HepG2 (cell line): Measurements from ENCODE around the gene TMED5. TPM values are rescaled to one million over a fixed set of nuclear protein-coding genes. Genes with fewer than 3 reads are reported as not detected.

ENCODE experiments used
- ATAC-seq: fragments of 200-7000 bp; cut with Tn5 transposase; 3 replicates; pipeline ENCODE4 v1.9.1; 2020; ENCODE audit warnings: mild to moderate bottlenecking, moderate library complexity
- BruUV-seq: library from RNA; stranded (reverse); fragments of 400-500 nt; replicated peaks from 2 replicates; lab custom pipeline; 2021; lab: Mats Ljungman, UMichigan
- CTCF ChIA-PET: fragments of 300-600 bp; formaldehyde crosslinking; extraction: SDS; loops from one replicate; lab custom pipeline; 2021; ENCODE audit warnings: low total read pairs, inconsistent platforms, low intra/inter-chr PET ratio; lab: Yijun Ruan, JAX
- POLR2A ChIA-PET: fragments of 350-600 bp; sonication (Branson Sonifier 250); formaldehyde crosslinking; loops from one replicate; lab custom pipeline; 2020; ENCODE audit warnings: antibody characterized with exemption, inconsistent platforms; lab: Yijun Ruan, JAX
- DNase-seq: peaks from one replicate; pipeline ENCODE4 v3.0.0-alpha.2; 2015; ENCODE audit warnings: low spot score
- FAIRE-seq: peaks from 3 replicates; lab custom pipeline; 2011; peaks lifted over from hg19 to GRCh38; lab: Jason Lieb, UNC
- H2AFZ ChIP-seq: one replicate; pipeline ENCODE4 v1.6.1; 2011; ENCODE audit warnings: low read length, inconsistent platforms
- H3K27ac ChIP-seq: fragments of 300-600 bp; 3 replicates; pipeline ENCODE4 v1.8.0; 2011; ENCODE audit warnings: mixed run types, mild to moderate bottlenecking, mixed read lengths, low read length, inconsistent platforms; ENCODE audit not compliant: insufficient read depth; ENCODE audit errors: extremely low read length
- H3K27me3 ChIP-seq, 2 experiments: fragments of 200-600 bp in 1 of 2; 2 replicates in 1 of 2; 3 replicates in 1 of 2; pipeline versions ENCODE4 v1.6.0 to v1.8.0; 2011; ENCODE audit warnings: low read length in 2 of 2, mild to moderate bottlenecking in 2 of 2, moderate library complexity in 2 of 2, inconsistent platforms in 1 of 2; ENCODE audit not compliant: insufficient read depth in 2 of 2, control insufficient read depth in 1 of 2
- H3K36me3 ChIP-seq, 2 experiments: fragments of 200-600 bp in 1 of 2; replicated peaks in 1 of 2; 2 replicates in 1 of 2; 3 replicates in 1 of 2; pipeline versions ENCODE4 v1.5.1 to v1.8.0; 2011; ENCODE audit warnings: low read length in 2 of 2, inconsistent platforms in 1 of 2; ENCODE audit not compliant: insufficient read depth in 2 of 2, control insufficient read depth in 1 of 2
- H3K4me1 ChIP-seq: 2 replicates; pipeline ENCODE4 v1.5.1; 2012; ENCODE audit warnings: low read length, inconsistent platforms; ENCODE audit not compliant: insufficient read depth
- H3K4me2 ChIP-seq: 2 replicates; pipeline ENCODE4 v1.6.0; 2011; ENCODE audit warnings: low read depth, low read length, inconsistent platforms
- H3K4me3 ChIP-seq, 3 experiments: fragments of 200-600 bp in 1 of 3; sonication (generic), shearing (Covaris generic) in 1 of 3; replicated peaks in 1 of 3; 2 replicates each; pipeline ENCODE4 v1.5.1; 2011 to 2016; ENCODE audit warnings: low read length in 3 of 3, inconsistent platforms in 2 of 3, low read depth in 2 of 3, mild to moderate bottlenecking in 2 of 3, control low read depth in 1 of 3, mixed read lengths in 1 of 3; ENCODE audit not compliant: insufficient read depth in 1 of 3
- H3K79me2 ChIP-seq: one replicate; pipeline ENCODE4 v1.6.1; 2011; ENCODE audit warnings: low read length, inconsistent platforms; ENCODE audit not compliant: insufficient read depth
- H3K9ac ChIP-seq: 2 replicates; pipeline ENCODE4 v1.6.0; 2011; ENCODE audit warnings: mild to moderate bottlenecking, low read depth, low read length, inconsistent platforms; ENCODE audit not compliant: insufficient read depth
- H3K9me3 ChIP-seq: 2 replicates; pipeline ENCODE4 v1.5.1; 2012; ENCODE audit warnings: mild to moderate bottlenecking, low read length
- H4K20me1 ChIP-seq: 2 replicates; pipeline ENCODE4 v1.6.0; 2011; ENCODE audit warnings: inconsistent platforms, mild to moderate bottlenecking, low read length, moderate library complexity; ENCODE audit not compliant: insufficient read depth
- LCORL ChIP-seq, 2 experiments: fragments of 450-650 bp in 1 of 2; sonication (generic) in 1 of 2; formaldehyde crosslinking in 1 of 2; IDR thresholded peaks; 2 replicates each; pipeline versions ENCODE4 v1.5.0 to v1.6.1; 2017 to 2020; ENCODE audit warnings: antibody characterized with exemption in 1 of 2, missing genetic modification reagents in 1 of 2
- MAFF ChIP-seq: IDR thresholded peaks from 2 replicates; pipeline ENCODE4 v1.6.1; 2011; ENCODE audit warnings: low read depth, low read length, improper control_type of control experiment
- MAFK ChIP-seq, 2 experiments: IDR thresholded peaks in 1 of 2; conservative IDR thresholded peaks in 1 of 2; 2 replicates each; pipeline ENCODE4 v1.6.1; 2011; ENCODE audit warnings: improper control_type of control experiment in 2 of 2, low read length in 2 of 2
- REXO4 ChIP-seq: sonication (generic); formaldehyde crosslinking; IDR thresholded peaks from 2 replicates; pipeline ENCODE4 v1.8.0; 2022; ENCODE audit warnings: missing genetic modification reagents, mild to moderate bottlenecking, borderline replicate concordance
- ZNF878 ChIP-seq: sonication (generic); formaldehyde crosslinking; IDR thresholded peaks from 2 replicates; pipeline ENCODE4 v1.8.1; 2023; ENCODE audit warnings: mild to moderate bottlenecking, missing genetic modification reagents, moderate library complexity
- WGBS: methylation state at CpG from one replicate; pipeline ENCODE4 v1.1.6; 2017; ENCODE audit warnings: low lambda C conversion rate; 5-methylcytosine and 5-hydroxymethylcytosine counted together
- in situ Hi-C: cut with HindIII; loops from 2 replicates; pipeline ENCODE4 v1.10.0; 2017; ENCODE audit warnings: low pct_unique_long_range_greater_than_20kb; ENCODE audit not compliant: extremely low pct_ligation_motif_present
- intact Hi-C: fragments of 100-400 bp; cut with micrococcal nuclease; formaldehyde crosslinking; loops from one replicate; pipeline ENCODE4 v1.10.0; 2022; ENCODE audit not compliant: unreplicated experiment
- polyA plus RNA-seq, 8 experiments: library from polyadenylated mRNA; depleted of rRNA in 3 of 8; stranded (reverse) in 7 of 8; unstranded in 1 of 8; fragments of >200 nt; fragmentation: Illumina TruSeq in 4 of 8; extraction: Trizol in 4 of 8; gene quantifications; 2 replicates each; pipeline versions ENCODE4 v1.2.1 to v1.2.3, GENCODE V29; 2011 to 2016; ENCODE audit warnings: low read depth in 4 of 8, missing spikeins in 1 of 8, mixed read lengths in 1 of 8; ENCODE audit not compliant: insufficient read depth in 1 of 8
- total RNA-seq, 5 experiments: library from RNA; depleted of rRNA; stranded (reverse); fragments of >200 nt; fragmentation: Illumina TruSeq; extraction: Trizol; gene quantifications; 2 replicates each; pipeline ENCODE4 v1.2.3, GENCODE V29; 2016; ENCODE audit warnings: low read depth in 1 of 5
- TF ChIP-seq, protein P1 (sequence below): sonication (generic); formaldehyde crosslinking; IDR thresholded peaks from 2 replicates; pipeline ENCODE4 v1.4.0; 2020; ENCODE audit warnings: missing genetic modification reagents

The TMED5 gene
- total and polyA plus RNA-seq, 2 of the 13 experiments (the other 11 are each of a cell fraction or from before 2014, with no cell fraction given), result 58.1 to 99.0 TPM

DNA sequence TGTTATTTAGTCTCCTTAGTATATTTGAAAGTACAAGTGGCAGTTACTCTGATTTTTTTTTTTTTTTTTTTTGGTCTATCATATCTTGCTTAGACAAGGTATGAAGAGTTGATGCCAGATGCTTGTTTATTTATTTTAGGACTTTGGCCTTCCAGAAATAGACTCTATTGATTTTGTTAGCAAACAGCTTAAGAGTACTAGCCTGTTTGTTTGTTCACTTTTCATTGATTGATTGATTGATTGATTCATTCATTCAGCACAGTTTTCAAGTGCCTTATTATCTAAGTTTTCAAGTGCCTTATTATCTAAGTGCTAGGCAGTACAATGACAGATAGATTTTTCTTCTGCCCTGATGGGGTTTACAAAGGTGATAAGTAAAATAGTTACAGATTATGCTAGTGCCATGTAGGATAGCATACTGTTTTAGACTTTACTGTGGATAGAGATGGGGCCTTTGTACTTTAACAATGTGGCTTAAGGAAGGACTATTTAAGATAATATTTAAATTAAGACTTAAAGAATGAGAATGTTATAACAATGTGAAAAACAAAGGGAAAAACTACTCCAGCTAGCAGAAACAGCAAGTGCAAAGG is 50.6 kb downstream of the TMED5 start (continued):
- TF ChIP-seq ZNF878 (CRISPR knock-in tag), result no peak
- no peak for TF ChIP-seq REXO4 (CRISPR knock-in tag)
- TF ChIP-seq, protein P1, sequence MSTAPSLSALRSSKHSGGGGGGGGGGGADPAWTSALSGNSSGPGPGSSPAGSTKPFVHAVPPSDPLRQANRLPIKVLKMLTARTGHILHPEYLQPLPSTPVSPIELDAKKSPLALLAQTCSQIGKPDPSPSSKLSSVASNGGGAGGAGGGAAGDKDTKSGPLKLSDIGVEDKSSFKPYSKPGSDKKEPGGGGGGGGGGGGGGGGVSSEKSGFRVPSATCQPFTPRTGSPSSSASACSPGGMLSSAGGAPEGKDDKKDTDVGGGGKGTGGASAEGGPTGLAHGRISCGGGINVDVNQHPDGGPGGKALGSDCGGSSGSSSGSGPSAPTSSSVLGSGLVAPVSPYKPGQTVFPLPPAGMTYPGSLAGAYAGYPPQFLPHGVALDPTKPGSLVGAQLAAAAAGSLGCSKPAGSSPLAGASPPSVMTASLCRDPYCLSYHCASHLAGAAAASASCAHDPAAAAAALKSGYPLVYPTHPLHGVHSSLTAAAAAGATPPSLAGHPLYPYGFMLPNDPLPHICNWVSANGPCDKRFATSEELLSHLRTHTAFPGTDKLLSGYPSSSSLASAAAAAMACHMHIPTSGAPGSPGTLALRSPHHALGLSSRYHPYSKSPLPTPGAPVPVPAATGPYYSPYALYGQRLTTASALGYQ (CRISPR knock-in tag), result peak; percentile 46; the same call in 1 of the 2 replicates

GRCh38 chr1:93124556-93125355 is 55.5 kb downstream of the TMED5 start:
- in situ Hi-C loops, result no loop called here
- WGBS, result 97% methylated on average over 4 of the region's 4 CpGs
- no peaks in the 10 kb centered on the region for H3K27me3 ChIP-seq
- H3K4me3 ChIP-seq, result no peak overlapping the region
- TF ChIP-seq MAFF, result peak; percentile 90
- TF ChIP-seq MAFK (conservative IDR thresholded peaks at IDR 0.05 in 1 of 2, IDR thresholded peaks at IDR 0.05 in 1 of 2; ENCODE audit: low read length in 2 of 2), result peak; percentile 92 to 95
- no peak for TF ChIP-seq LCORL (IDR thresholded peaks at IDR 0.05)
- no peak for TF ChIP-seq LCORL (CRISPR knock-in tag; IDR thresholded peaks at IDR 0.05)
- ChIA-PET POLR2A (no interaction called here), CTCF (no interaction called here)
- BruUV-seq, result no TSS peak
- no peaks in the 10 kb centered on the region for H3K9me3 ChIP-seq
- FAIRE-seq, result no peak
- no peak for DNase-seq
- H2AFZ ChIP-seq, result no peak overlapping the region
- H3K36me3 ChIP-seq, result peaks cover 5 to 13% of the 10 kb centered on the region in 2 experiments
- H3K4me2 ChIP-seq, result no peak overlapping the region
- peaks cover 11% of the 10 kb centered on the region for H3K4me1 ChIP-seq
- no peaks in the 10 kb centered on the region for H3K79me2 ChIP-seq
- no peak overlapping the region for H3K9ac ChIP-seq
- no peaks in the 10 kb centered on the region for H4K20me1 ChIP-seq
- no peak overlapping the region for H3K27ac ChIP-seq
- no peak for ATAC-seq
- intact Hi-C loops, result no loop called here
